ENCODE data around the gene MORC2.

The MORC2 gene

DNA sequence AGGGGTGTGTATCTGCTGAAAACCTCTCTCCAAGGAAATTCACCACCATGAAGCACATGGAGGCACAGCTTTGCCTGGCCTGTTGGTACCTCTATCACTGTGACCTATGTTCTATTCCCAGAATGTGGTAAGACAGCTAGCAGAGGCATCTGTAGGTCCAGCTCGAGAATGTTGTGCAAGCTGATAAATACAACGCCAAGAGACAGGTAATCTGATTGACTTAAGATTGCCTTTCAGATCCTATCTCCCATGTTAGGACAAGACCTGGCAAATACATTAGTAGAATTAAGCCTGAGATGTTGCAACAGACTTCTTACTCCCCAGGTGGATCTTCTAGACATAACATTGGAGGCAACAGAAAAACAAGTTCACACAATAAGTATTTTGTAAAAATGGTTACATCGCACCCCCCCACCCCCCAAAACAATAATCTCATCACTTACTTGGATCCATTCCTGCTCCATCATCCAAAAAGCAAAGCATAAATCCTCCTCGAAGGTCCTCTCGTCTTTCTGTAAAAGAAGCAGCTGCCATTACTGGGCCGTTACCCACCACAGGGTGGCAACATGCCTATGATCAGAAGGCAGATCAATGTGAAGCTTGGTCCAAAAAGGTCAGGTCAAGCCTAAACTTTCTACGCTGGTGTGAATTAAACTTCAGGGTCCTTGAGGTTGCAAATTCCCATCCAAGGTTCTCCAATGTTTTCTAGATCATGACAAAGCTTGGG lies 18.5 kb downstream of the MORC2 start:
- DNase-seq, result no peak

DNA sequence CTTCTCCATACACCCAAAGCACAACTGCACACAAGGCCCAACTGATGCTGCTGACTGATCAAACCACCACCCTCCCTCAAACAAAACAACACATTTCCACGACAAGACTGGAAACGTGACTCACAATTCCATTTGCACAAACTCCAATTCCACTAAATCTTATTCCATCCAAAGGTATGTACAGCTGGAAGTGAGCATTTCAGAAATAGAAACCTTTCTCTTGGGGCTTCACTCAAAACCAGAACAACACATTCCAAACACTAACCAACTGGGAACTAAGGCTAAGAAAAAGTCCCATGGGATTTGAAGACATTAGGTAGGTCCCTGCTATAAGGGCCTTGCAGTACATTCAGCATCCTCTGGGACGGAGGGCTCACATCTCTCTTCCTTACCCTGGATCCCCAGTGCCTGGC lies 19.6 kb downstream of the MORC2 start:
- no peak for DNase-seq

DNA sequence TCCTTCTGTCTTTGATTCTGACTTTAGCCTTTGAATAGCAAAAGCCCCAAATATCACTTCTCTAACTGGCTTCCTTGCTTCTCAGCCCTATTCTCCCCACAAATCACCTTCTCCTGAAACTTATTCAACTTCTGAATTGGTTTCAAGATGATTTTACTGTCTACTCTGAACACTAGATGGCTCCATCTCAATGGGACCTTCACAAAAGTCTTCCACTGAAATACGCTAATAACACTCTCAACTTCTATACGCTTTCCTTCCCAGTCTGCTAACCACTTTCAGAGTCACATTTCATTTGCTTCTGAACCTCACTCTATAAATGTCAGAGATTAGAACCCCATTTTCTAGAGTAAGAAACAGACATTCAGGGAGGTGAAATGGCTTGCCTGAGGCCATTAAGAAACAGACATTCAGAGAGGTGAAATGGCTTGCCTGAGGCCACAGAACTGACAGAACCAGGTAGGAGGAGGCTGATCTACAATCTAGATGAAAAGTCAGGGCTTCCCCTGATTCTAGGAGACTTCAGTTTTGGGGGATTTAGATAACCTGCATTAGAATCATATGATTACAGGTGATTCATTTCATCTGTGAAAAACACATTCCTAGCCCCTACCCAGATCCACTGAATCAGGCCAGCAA lies 20.6 kb downstream of the MORC2 start:
- DNase-seq, result peak in 2 of 58 donors; percentile 16 to 32

DNA sequence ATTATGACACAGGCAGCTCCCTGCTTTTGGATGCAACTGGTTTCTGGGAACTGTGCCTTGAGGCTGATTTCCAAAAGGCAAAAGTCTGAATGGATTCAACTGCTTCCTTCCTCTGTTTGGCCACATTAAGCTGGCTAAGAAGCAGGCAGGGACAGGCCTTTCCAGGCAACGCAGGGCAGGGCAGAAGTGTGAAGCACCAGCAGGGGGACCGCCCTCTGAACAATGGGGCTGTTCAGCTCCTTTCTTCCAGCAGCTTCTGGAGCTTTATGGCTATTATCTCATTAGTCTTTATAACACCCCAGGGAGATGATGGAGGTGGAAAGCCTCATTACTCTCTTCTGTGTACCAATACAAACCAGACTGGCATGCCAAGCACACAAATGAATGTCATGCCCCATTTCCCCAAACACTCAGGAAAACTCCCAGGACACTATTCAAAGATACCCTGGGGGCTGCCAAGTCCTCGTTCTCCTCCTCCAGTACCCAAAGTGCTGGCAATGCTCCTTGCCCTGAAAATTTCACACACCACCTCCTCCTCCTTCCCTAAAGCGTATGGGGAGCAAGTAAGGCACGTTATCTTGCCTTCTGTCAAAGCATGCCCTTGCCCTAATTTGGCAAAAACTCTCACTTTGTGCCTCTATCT lies 21.3 kb downstream of the MORC2 start:
- DNase-seq, result peak in 52 of 58 donors; percentile 10 to 93 (median 65)

DNA sequence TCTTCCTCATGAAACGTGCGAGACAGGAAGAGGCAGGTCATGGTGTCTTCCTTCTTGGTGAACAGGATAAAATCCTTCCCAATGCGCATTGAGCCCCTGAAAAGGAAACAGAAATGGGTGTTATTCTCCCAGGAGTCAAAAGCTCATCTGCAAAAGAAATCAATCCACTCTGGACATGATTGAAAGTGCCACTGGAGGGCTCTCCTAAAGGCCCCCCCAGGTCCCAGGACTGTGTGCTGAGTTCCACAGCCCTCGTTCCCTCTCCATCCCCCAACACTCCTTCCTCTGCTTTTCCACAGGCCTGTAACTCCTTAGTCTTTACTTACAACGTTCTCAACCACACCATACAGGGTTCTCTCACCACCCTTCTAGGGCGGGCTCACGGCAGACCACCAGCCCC lies 22.2 kb downstream of the MORC2 start:
- no peak for DNase-seq

DNA sequence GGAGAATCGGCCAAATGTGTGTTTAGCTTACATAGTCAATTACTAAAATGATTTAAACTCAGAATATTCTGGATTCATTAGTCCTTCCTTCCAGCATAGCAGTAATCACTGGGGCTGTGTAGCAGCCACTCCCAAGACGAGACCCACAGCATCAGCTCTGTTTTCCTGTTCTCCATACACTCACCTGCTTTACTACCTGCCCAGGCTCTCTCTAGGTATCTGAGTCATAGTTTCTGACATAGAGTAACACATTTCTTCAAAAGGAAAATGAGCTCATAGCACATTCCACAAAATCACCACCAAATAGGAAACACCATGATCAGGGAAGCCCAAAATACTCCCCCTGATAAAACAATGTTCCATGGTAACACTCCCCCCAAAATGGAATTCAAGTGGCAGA lies 22.9 kb downstream of the MORC2 start:
- no peak for DNase-seq

DNA sequence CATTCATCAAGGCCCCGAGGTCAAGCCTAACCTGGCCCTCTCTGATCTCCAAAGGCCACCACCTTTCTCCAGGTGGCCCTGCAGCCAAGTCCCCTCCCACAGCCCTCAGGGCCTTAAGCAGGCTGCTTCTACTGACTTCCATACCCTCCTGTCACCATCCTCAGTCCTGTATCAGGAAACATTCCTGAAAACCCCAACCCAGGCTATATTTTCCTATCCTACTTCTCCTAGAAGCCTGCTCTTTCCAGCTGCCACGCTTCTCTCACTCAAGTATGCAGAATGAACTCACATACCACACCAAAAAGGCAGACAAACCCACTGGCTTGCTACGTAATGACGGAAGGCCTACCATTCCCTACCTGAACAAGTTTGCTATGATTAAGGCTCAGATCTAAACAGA lies 23.6 kb downstream of the MORC2 start:
- no peak for DNase-seq

DNA sequence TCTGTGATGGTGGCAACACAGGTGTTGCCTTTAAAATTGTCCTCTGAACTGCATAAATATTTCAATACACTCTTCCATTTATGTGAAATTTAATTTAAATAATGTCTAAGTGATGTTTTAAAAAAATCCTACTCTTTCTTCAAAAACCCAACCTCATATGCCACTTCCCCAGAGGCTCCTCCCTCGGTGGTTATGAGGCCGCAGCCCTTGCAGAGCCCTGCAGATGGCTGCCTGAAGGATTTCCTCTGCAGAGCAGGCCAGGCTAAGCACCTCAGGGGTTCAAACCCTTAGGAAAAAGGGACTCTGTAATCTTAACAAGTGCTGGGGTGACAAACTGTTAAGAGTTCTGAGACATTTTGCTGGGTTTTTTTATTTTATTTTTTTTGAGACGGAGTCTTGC lies 25.2 kb downstream of the MORC2 start:
- no peak for DNase-seq

DNA sequence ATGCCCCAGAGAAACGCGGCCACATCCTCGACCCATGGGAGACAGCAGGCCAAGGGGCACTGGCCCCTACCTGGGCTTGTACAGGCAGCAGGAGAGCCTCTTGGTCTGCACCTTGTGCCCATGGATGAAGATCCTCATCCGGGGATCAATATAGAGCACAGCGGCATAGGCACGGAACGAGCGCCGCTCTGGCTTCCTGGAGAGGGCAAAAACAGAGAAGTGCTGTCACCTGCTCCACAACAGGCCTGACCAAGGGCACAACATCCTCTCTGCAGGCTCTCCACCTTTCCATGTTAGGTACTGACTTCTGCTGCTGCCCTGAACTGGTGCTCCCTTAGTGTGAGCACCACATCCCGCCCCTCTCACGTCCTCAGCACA lies 27.2 kb downstream of the MORC2 start:
- no peak for DNase-seq

DNA sequence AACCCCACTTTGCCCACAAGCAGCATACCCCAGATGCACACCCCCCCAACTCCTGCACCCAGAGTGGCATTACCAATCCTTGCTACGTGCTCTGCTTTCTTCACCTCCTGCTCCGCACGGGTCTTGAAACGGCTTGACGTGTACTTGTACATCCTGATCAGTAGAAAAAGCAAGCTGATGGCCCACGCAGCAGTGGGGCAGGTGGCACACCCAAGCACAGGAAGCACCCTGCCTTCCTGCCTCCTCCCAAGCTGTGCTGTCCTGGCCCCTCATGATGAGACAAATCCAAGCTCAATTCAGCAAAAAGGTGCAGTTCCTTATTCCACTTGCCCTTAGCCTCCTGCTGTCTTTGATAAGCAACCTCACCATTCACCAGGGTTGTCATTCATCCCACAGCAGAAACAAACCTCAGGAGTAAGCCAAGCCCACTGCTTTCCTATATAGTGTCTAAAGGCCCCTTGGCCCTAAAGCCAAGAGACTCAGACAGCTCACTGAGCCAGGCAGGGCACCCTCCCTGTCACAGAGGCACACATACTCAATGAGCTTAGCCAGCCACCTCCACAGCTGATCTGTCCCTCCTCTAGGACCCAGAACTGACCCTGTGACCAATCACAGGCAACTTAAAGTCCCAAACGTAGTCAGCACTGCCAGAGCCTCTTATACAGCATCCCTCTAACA lies 27.8 kb downstream of the MORC2 start:
- no peak for DNase-seq

DNA sequence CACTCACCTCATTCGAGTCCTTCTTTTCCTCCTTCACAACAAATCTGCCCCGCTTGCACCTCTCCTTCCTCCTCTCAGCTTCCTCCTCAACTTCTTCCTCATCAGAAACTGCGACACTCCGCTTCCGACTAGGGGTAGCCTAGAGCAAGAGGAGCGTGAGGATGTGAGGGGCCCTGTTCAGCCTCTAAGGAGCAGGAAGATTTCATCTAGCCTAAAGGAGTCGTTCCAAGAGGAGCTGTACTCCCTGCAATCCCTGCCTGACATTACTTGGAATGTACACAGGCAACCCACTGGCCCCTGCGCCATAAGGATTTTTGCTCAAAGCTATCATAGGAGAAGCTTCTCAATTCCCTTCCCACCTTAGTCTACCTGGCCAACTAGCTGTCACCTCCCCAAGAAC lies 34.5 kb downstream of the MORC2 start:
- no peak for DNase-seq

DNA sequence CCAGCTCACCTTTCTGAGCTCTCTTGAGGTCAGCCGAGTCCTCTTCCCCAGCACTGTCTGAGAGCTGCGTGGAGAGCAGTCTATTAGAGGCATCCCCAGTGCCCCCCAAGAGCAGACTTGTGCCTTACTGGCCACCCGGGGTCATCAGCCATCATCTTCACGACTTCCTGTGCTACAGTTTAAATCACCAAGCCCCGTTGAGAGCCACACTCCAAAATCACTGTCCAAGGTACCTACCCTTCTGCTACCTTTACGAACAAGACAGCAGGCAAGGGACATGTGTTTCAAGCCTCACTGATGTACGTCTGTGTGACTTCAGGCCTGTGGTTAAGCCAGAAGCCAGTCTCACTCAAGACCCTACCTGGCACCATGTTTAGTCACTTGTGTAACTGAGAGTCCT lies 35.1 kb downstream of the MORC2 start:
- DNase-seq, result no peak

DNA sequence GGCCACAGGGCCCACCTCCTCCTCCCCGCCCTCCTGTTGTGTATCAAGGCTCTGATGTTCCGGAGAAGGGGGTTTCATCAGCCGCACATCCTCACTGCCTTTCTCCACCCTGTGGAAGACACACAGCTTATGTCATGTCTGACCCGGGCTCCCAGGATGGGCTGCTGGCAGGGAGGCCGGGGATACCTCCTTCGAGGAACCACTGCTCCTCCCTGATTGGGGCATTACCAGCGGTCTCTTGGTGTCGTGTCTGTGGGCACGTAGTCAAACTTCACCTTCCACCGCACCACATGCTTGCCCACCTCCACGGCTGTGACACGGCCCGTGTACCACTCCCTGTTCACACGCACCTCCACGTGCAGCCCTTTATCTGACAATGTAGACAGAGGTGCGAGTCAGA lies 35.9 kb downstream of the MORC2 start:
- no peak for DNase-seq

DNA sequence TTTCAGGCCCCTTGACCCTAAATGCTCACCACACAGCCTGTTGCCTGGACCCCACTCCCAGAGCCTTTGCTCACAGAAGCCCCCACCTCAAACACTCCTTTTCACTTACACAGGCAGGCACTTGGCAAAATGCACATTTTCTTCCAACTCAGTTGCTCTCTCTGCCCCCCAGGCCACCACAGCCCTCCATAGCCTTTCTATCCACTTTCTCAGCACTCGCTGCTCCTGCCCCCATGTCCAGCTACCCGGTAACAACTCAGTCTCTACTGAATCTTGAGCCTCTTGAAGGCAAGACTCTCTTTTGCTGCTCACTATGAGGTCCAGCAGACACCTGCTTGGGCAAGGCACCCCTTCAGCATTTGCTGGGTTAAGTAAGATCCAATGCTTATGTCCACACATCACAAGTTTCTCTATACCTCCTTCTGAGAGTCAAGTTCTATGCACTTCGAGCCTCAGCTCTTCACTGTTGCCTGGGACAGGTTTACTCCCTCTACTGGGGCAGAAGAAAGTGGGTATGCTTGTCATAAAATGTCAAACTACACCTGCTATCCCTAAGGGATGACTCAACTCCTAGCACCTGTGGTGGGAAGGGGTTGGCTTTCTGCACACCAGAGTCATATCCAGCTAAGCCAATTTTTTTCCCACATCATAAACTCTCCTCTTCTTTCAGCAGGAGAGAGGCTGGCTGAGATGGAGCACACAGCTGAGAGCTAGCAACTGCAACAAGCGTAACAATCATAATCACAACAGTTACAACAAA lies 36.9 kb downstream of the MORC2 start:
- DNase-seq, result no peak

DNA sequence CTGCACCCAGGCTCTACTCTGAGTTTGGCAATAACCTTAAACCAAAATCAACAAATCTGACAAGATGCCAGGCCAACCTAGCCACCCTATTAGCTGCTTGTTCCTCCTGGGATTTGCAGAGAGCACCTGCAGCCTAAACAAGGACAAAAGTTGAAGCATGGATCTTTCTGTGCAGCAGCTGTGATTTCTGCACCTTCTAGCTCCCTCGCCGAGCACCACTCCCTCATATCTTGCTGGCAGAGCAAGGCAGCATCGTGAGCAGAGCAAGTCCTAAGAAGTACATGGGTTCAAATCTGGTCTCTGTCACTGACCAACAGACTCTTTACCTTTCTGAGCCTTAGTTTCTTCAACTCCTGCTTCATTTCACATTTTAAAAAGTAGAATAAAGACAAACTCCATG lies 38.3 kb downstream of the MORC2 start:
- no peak for DNase-seq

DNA sequence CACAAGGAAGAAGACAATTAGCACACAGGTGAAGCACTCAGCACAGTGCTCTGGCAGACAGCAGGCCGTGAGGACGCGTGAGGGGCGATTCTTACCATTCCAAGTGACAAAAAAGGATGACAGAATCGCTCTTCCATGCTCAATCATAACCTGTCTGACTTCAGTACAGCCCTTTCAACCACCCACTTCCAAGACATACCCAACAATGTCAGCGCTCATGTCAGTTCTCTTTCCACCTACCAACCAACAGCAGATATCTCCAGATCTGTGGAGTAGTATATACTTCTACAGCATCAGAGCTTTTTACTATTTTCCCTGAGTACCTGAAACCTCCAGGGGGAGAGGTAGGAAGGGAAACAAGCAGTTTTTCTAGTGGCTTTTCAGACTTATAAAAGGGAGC lies 40.2 kb downstream of the MORC2 start:
- DNase-seq, result no peak

DNA sequence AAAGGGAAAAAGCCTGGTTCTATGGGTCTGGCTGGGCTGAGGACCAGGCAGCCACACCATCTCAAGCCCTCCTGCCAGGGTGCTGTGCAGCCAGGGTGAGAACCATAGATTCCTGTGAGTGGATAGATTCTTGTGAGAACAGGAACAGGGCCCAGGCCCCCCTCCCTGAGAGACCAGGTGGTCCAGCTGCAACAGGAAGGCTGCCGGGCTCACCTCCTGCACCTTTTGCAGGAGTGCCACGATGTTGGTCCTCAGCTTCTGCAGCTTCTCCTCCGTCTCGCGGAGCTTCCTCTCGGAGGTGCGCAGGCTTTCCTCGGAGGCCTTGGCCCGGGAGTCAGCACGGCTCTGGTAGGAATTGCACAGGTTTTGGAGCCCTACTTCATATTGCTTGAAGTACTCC lies 40.8 kb downstream of the MORC2 start:
- no peak for DNase-seq

DNA sequence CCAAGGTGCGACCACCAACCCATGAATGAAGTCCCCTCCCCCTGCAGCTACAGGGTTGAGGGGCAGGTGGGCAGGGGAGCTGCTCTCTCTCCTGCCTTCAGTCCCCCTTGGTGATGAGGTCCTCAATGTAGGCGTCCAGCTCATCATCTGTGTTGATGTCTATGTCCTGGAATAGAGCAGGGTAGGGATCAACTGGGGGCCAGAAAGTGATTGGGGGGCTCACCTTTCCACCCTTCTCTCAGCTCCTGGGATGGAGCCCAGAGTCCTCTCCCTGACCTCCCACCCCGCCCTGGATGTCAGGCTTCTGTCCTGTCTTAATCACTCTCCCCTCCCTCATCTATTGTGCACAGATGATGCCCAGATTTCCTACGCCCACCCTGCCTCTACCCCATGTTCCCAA lies 41.9 kb downstream of the MORC2 start:
- no peak for DNase-seq

DNA sequence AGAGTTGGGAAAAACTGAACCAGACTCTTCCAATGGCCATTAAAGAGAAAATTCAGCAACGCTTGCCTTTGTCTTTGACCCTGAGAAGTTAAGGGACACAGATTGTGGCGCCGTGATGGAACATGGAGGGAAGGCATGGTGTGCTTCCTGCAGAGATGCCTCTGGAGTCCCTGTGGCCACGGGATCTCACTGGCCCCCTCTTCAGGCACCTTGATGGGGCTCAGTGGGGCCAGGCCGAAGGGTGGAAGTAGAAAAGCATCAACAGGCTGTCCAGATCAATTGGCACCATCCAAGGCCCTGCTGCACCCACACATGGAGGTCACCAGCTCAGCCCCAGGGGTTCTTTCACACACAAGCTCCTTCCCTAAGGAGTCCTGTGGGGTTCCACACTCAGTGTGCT lies 42.9 kb downstream of the MORC2 start:
- DNase-seq, result no peak

DNA sequence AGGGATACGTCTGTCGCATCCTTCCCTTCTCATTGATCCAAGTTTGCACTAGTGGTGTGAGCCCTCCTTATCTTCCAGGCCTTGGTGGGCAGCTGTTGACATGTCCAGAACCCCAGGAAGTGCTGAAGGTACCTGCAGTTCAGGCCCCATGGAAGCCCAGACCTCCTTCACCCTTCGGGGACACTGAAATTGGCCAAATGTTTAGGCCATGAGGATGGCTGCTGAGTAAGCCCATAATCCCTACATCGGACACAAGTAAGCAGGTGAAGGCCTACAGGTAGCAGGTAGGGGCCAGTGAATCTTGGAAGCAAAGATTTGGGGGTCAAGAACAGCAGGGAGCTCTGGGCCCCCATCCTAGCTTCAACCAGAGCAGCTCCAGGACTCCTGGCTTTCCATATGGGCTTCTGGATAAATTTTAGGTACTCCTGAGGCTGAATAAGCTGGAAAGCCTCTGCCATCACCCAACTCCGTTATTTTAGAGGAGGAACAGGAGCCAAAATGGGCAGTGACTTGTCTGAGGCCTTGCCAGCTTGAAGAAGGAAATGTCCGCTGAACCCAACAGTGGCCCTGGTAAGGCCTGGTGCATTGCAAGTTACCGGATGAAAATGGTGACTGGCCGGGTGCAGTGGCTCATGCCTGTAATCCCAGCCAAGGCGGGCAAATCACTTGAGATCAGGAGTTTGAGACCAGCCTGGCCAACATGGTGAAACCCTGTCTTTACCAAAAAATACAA lies 45.2 kb downstream of the MORC2 start:
- DNase-seq, result no peak

DNA sequence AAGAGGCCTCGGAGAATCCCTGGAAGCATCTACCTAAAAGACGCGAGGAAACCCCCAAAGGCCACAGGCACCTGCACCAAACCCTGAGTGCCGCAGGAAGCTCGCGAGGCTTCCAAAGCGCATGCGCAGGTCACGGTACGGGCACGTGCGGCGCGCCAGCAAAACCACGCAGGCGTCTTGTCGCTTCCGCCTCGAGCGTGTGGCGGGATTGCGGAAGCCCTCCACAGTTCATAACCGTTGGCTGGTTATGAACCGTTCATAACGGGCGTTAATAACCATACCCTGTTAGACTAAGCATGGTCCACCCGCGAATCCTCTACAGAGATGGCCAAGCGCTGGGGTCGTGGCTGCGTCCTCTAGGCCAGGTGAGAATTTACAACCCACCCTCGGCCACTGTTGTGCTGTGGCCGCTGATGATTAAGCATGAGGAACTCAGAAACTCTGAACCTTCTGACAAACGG lies 46.4 kb downstream of the MORC2 start:
- peak in 33 of 58 donors; percentile 4 to 51 (median 18) for DNase-seq

All from anterior cingulate cortex (tissue), 58 donors.